ENCODE results near the gene DSCAML1.

DSCAML1 gene

DNA sequence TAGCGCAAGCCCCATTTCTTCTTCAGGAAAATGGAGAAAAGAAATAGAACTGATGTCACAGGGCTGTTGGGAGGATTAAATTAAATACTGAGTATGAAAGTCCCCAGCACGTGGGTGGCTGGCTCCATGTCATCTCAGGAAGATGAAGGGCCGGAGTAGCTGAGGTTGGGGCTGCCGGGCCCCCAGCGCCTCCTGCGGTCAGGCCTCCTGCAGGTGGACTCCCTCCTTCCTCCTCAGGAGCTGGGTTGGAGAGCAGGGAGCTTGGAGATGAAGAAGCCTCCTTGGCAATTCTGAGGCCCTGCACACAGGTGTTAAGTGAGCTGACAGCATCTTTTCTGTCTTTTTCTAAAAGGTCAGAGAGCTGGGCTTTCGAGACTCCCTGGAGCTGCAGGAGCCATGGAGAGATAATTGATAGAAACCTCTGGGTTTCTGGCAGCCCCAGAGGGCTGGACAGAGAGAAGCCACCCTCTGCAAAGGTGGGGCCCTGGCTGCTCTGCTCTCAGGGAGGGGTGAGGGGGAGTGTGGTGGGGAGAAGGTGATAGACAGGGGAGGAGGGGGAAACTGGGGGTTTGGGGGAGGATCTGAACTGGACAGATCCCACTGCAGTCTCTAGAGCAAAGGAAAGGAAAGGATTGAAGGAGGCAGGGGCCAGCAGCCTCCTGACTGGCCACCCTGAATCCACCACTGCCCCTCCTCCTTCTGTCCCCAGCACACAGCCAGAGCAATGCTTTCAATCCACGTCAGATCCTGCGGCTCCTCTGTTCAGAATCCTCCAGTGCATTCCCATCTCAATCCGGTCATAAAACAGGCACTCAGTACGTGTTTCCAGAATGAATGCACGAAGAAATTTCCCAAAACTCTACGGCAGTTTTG lies 258.5 kb downstream of the DSCAML1 start:
- FAIRE-seq (no peak), DNase-seq (ENCODE audit: insufficient read length, low spot score) (no peak)
- TF ChIP-seq, protein P1, sequence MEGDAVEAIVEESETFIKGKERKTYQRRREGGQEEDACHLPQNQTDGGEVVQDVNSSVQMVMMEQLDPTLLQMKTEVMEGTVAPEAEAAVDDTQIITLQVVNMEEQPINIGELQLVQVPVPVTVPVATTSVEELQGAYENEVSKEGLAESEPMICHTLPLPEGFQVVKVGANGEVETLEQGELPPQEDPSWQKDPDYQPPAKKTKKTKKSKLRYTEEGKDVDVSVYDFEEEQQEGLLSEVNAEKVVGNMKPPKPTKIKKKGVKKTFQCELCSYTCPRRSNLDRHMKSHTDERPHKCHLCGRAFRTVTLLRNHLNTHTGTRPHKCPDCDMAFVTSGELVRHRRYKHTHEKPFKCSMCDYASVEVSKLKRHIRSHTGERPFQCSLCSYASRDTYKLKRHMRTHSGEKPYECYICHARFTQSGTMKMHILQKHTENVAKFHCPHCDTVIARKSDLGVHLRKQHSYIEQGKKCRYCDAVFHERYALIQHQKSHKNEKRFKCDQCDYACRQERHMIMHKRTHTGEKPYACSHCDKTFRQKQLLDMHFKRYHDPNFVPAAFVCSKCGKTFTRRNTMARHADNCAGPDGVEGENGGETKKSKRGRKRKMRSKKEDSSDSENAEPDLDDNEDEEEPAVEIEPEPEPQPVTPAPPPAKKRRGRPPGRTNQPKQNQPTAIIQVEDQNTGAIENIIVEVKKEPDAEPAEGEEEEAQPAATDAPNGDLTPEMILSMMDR (IDR thresholded peaks at IDR 0.05; ENCODE audit: insufficient read depth, missing control alignments): no peak

DNA sequence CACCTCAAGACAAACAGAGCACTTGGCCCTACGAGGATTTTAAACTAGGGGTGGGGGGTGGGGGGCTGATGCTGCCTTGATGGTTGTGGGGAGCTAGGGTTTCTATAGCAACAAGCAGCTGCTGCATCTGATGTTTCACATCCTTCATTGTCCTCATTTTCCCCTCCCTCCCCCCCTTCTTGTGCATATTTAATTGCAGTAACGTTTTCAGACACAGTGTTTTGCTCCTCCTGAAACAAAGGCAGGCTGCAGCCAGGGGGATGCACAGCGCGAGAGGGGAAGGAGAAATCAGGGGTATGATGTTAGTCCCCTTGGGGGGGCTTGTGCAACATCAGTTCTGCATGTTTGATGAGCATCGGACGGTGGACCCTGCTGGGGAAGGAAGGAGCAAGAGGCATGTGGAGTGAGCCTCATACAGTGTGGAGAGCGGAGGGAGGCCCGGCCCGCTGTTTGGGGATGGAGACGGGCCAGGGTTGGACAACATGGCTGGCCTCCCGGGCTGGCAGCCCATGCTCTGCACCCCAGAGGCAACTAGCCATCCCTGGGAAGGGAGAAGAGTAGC lies 261.1 kb downstream of the DSCAML1 start:
- no peak for DNase-seq (ENCODE audit: insufficient read length, low spot score)
- no peak for FAIRE-seq
- TF ChIP-seq, protein P1 (IDR thresholded peaks at IDR 0.05; ENCODE audit: insufficient read depth, missing control alignments): no peak

- TF ChIP-seq, protein P1 (IDR thresholded peaks at IDR 0.05; ENCODE audit: insufficient read depth, missing control alignments): no peak
- DNase-seq (ENCODE audit: insufficient read length, low spot score) (no peak), FAIRE-seq (no peak)
Measured at GRCh38 chr11:117535201-117535849, 261.7 kb downstream of the DSCAML1 start.

DNA sequence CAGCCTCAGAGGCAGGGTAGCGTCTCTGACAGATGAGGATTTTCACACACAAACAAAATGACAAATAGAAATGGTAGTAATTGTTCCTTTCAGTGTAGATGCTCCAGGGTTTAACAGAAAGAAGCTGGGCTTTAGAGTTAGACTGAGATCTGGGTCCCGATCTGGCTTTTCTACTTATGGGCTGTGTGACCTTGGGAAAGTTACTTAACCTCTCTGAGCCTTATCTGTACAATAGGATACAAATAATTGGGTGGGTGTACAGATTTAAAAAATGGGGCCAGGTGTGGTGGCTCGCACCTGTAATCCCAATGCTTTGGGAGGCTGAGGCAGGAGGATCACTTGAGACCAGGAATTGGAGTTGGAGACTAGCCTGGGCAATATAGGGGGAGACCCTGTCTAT lies 264.4 kb downstream of the DSCAML1 start:
- TF ChIP-seq, protein P1 (IDR thresholded peaks at IDR 0.05; ENCODE audit: insufficient read depth, missing control alignments): no peak
- FAIRE-seq: no peak
- no peak for DNase-seq (ENCODE audit: insufficient read length, low spot score)

- FAIRE-seq: no peak
- TF ChIP-seq, protein P1 (IDR thresholded peaks at IDR 0.05; ENCODE audit: insufficient read depth, missing control alignments): no peak
- DNase-seq (ENCODE audit: insufficient read length, low spot score): no peak
Measured at GRCh38 chr11:117529816-117530215, 267.2 kb downstream of the DSCAML1 start.

DNA sequence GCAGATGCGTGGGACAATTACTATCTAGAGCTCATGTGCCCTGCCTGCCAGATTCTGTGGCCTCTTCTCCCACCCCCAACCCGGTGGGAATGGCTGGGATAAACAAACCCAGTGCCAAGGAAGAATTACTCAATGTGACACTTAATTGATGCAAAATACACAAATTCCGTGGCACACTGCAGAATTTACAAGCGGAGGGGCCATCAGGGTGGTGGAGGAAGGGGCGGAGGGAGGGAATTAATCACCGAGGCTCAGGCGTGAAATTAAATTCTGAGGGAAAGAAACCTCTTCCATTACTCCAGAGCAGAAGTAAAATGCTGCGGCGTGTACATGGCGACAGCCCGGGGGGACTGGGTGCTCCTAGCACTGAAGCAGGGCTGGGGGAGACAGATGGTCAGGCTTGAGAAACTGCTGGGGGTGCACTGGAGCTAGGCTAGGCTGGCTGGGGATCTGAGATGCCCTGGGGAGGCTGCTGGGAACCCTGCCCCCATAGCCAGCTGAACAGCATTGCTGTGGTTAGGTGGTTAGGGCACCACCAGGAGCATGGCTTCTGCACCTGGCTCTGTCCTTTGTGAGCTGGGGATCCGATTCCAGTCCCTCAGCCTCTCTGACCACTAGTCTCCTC lies 268.8 kb downstream of the DSCAML1 start:
- DNase-seq (ENCODE audit: insufficient read length, low spot score) (no peak), FAIRE-seq (no peak)
- TF ChIP-seq, protein P1 (IDR thresholded peaks at IDR 0.05; ENCODE audit: insufficient read depth, missing control alignments): no peak

Measured in D721Med (cell line).